Effector CD4-positive, alpha-beta T cell (primary cell): ENCODE measurements around the gene CNTF.
"Not testable (repeated sequence)": the region's sequence is repeated elsewhere in the genome, so short reads cannot be mapped to it uniquely, and the experiment has no call there.

Experiments used
- DNase-seq: peaks from one replicate; pipeline ENCODE4 v3.0.0-alpha.2; 2020
- total RNA-seq: gene quantifications from one replicate; lab custom pipeline; 2026; lab: John Stamatoyannopoulos, UW

CNTF gene
- total RNA-seq = 4.5 reads per million, percentile 18 among the genes with 10 or more reads in this experiment

GRCh38 chr11:58622344-58622743 lies at the start of gene CNTF:
CNTF (plus strand) TSS chr11:58622665; CDS start chr11:58622753, 88 bp downstream.
- no peak for DNase-seq

- not testable (repeated sequence) for DNase-seq
Observed at GRCh38 chr11:58572906-58573305, 49.6 kb upstream of the CNTF start.

- peak; percentile 60 for DNase-seq
Observed at GRCh38 chr11:58573451-58574104, 48.9 kb upstream of the CNTF start.

GRCh38 chr11:58574881-58575280 lies 47.6 kb upstream of the CNTF start:
- DNase-seq = no peak

- DNase-seq = peak; percentile 63
Observed at GRCh38 chr11:58575377-58576020, 47.0 kb upstream of the CNTF start, which contains the start of gene LPXN. LPXN (minus strand) TSS chr11:58575856; CDS start chr11:58575772, 84 bp downstream.

GRCh38 chr11:58576887-58577471 lies 45.5 kb upstream of the CNTF start:
- no peak for DNase-seq

GRCh38 chr11:58577555-58578135 lies 44.8 kb upstream of the CNTF start:
- DNase-seq = peak; percentile 75

DNA sequence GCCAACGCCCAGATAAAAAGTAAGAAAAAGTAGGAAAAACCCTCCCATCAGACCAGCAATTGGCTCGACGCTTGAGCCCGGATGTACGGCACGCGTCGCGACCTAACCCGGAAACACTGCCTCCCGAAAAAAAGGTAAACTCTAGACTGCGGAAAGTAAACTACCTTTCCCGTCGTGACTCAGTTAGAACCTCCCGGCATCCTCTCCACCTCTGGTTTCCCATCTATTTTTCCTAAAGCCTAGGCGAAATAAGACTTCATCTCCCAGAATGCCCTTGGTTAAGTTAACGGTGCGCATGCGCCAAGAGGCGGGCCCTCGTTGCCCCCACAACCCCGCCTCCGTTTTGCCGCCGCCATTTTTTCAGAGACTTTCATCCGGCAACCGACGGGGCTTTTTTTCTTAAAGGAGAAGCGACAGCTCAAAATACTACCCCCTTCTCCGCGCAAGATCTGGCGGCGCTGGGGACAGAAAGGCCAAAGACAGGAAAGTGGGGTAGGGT lies 44.3 kb upstream of the CNTF start:
- DNase-seq = peak; percentile 88

DNA sequence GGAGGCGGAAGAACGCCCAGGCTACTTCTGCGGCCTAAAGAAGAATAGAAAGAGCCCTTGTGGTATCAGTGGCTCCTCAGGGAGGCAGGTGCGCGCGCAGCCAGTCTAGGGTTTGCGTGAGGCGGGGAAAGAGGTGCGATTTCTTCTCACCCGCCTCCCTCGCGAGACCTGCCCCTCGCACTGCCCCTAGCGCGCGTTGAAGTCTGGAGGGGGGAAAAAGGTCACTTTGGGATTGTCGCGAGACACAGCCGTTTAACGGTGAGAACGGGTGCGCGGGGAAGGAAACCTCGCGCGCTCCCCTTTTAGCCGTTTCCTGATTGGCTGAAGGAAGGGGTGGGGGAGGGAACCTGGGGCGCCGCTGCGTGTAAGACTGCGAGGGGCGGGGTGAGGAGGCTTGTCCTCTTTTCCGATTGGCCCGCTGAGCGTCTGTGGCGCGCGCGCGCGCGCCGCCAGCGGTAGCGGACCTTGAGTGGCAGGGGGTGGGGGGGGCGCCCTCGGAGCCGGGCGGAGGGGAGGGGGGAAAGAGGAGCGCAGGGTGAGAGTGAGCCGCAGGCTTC lies 43.8 kb upstream of the CNTF start, which contains the start of gene ZFP91:
Gene ZFP91, plus strand, starts transcription at position 429 of the 557 bp plus-strand sequence. CDS start 219 bp downstream, outside the sequence.
- peak; percentile 95 for DNase-seq

DNA sequence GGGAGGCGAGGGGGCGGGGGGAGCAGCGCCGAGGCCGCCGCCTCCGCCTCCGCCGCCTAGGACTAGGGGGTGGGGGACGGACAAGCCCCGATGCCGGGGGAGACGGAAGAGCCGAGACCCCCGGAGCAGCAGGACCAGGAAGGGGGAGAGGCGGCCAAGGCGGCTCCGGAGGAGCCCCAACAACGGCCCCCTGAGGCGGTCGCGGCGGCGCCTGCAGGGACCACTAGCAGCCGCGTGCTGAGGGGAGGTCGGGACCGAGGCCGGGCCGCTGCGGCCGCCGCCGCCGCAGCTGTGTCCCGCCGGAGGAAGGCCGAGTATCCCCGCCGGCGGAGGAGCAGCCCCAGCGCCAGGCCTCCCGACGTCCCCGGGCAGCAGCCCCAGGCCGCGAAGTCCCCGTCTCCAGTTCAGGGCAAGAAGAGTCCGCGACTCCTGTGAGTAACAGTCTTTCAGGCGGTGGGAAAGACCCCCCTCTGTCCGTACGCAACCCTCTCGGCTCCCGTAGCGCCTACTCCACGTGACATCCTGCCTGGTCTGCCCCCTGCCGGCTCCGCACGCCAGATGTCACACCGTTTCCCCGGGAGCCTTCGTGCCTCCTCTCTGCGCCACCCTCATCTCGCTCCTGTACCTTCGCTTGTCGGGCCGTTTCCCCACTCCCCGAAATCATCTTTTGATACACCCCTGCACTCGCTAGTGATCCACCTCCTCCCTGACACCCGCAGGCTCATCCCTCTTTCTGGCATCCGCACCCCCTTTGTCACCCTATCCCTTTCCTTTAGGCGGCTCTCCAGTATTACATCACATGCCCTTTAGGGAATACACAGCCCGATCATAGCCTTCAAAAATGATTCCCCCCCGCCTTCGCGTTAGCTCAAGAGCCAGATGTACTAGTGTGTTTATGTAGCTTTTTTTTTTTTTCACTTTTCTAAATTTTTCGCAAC lies 43.0 kb upstream of the CNTF start:
- DNase-seq = peak; percentile 95

DNA sequence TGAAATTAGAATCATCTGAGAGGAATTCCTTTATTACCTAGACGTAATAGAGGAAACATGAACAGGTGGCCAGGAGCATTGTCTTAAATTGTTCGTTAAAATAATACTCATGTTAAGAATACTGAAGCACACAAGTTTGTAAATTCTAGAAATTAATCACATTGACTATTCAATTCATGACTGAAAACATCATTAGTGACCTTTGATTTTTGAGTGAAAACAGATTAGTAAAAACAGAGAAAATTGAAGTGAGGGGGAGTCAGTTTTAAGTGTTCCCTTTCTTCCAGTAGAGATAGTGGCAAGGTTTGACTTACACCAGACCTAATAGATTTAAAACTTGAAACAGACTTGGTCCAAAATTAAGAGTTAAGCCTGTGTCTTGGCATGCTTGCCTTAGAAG lies 42.2 kb upstream of the CNTF start:
- DNase-seq = no peak

GRCh38 chr11:58582437-58582836 lies 40.0 kb upstream of the CNTF start:
- DNase-seq = no peak

DNA sequence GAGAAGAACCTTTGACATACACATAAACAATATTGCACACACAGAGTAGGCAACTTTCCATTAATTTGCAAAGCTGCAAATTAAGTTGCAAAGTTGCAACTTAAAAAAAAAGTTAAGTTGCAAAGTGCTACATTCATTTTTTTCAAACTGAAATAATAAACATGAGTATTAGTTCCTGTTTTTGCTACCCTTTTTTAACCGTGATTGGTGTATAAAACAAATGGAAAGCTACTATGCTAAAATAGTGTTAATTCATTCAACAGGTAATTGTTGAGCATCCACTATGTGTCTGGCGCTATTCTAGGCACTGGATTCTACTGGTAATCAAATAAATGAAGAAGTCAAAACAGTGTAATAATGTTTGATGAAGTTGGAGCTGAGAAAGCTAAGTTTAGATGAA lies 35.5 kb upstream of the CNTF start:
- no peak for DNase-seq

DNA sequence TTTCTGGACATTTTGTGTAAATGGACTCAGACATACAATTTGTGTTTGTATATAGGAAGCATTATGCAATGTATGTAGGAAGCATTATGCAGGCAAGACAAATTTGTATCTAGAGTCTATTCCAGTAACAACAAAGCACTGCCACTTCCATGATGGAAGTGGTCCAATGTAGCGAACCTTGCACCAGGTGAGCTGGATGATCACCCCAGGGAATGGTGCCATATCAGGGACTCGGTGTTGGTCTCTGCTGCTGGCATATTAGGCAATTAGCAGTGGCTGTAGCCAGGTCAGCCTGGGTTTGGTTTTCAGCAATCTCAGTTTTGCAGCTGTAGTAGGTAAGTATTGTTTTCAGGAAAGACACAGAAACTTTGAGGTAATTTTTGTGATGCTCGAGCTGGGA lies 30.8 kb upstream of the CNTF start:
- DNase-seq = no peak

DNA sequence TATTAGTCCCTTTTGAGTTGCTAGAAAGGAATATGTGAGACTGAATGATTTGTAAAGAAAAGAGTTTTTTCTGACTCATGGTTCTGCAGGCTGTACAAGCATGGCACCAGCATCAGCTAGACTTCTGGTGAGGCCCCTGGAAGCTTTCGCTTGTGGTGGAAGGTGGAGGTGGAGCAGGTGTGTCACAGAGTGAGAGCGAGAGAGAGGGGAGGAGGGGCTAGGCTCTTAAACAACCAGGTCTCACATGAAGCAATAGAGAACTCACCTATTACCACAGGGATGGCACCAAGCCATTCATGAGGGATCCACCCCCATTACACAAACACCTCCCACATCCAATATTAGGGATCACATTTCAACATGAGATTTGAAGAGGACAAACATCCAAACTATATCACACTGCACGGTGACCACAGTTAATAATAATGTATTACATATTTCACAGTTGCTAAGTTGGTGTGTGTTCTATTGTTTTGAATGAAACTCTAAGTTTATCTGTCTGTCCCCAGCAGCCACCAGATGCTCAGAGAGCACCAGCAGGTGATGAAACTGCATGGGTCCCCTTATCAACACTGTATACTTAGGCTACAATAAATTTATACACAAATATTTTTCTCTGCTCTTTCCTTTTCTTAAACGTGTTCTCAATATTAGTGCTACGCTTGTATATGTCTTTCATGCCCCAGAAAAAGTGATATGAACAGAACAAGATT lies 29.5 kb upstream of the CNTF start:
- DNase-seq = no peak

GRCh38 chr11:58594826-58595225 lies 27.6 kb upstream of the CNTF start:
- no peak for DNase-seq

- no peak for DNase-seq
Observed at GRCh38 chr11:58596621-58597020, 25.8 kb upstream of the CNTF start.

GRCh38 chr11:58597486-58598144 lies 24.9 kb upstream of the CNTF start:
- no peak for DNase-seq

- DNase-seq = no peak
Observed at GRCh38 chr11:58600510-58600909, 22.0 kb upstream of the CNTF start.

GRCh38 chr11:58606930-58607714 lies 15.3 kb upstream of the CNTF start:
- no peak for DNase-seq
